ELR (cell line): ENCODE results near the gene CHST1.
A peak's percentile ranks its signal among the peaks of the same experiment; 100 is the strongest.

Experiments
- DNase-seq: peaks from one replicate; pipeline ENCODE4 v3.0.0-alpha.2; 2015; ENCODE audit warnings: low read depth

The CHST1 gene

DNA sequence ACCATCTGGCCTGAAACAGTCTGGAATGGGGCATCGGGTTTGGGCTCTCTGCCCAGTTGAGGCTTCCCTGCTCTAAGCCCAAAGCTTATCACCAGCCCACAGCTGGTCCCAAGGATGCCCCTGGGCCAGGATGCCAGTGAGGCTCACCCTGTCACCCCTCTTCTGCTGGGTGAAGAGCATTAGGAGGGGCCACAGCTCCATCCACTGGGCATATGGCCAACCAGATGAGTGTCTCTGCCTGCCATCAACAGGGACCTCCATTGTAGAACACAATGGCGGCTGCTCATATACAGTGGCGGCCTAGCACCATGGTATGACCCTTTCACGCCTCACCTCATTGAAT lies 5.6 kb downstream of the CHST1 start:
- DNase-seq, result no peak

DNA sequence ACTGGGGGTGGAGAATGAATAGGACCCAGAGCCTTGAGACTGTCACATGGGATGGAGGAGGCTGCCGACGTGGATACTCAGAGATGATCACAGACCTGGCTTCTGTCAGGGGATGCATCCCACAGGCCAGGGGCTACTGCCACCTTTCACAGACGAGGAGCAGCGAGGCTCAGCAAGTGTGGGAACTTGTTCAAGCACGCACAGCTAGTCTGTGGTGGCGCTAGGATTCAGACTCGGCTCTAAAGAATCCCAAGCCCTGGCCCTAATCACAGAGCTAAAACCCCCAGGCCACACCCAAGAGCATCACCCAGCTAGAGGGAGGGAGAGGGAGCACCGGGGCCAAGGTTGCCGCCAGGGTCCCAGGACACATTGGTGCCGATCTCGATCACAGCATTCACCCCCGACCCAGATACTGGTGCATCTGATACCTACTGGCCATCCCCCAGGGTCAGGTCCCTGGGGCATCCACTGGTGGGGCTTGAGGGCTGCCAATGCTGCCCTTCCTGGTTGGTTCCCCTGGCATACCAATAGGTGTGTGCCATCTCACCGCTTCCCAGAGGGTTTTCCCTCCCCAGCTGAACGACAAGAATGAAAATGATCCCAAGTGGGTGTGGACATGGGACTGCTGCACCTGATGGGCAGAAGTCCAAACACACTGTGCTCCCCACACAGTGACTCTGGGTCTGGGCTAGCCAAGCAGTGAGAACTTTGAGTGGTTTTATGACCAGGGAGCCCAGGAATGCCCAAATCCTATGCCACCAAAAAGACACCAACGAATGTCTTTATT lies 6.2 kb downstream of the CHST1 start:
- DNase-seq, result no peak

DNA sequence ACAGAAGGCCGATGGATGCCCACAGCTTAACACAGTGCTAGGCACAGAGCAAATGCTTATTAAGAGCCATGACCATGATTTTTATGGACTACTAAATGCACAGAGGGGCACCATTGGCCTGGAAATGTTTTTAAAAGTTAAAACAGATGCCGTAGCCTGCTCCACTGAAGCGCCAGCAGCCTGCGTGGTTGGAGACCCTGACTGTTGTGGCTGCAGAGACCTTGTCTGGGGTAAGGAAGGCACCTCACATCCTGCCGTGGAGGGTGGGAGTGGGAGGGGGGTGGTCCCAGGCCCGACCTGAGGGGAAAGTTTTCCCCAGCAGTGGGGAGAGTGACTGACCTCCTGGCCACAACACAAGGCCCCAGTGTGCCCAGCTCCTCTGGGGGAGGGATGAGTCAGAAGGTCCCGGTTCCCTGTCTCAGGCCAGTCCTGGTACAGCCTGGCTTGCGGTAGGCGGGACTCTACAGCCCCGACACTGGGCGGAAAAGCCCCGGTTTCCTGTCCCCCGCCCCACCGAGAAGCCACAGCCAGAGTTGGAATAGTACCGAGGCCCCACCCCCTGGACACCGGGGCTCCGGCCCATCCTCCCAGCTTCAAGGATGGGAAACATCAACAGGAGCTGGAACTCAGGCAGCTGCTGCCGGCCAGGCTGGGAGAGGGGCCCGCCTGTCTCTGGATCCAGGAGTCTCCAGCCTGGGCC lies 7.0 kb downstream of the CHST1 start:
- peak; percentile 69 for DNase-seq

DNA sequence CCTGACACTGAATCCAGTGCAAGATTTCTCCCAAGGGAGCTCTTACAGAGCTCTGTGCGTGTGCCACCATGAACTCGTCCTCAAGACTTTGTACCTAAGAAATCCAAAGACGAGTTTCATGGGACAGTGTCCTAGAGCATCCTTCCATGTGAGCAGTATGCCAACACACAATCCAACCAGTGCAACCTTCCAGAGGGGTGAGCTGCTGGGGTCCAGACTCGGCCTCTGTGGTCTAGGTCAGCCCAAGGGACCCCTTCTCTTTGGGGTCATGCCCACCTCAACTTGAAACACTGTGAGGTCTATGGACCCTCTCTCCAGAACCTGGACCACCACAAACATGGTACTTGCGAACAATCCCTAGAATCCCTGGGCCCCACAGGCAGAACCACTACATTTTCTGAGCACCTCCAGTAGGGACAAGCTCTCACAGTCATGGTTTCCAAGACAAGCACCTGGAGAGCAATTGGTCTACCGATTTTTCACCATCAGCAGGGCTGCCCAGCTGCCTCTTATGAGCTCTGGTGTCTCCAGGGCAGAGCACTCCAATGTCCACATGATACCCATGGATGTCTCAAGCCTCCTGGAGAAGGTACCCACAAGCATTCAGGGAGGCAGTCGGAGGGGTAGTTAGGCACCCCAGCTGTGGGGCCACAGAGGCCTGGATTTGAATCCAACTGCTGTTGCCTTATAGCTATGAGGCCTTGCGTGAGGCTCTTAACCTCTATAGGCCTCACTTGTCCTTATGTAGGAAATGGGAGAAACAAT lies 7.7 kb downstream of the CHST1 start:
- DNase-seq, result no peak

DNA sequence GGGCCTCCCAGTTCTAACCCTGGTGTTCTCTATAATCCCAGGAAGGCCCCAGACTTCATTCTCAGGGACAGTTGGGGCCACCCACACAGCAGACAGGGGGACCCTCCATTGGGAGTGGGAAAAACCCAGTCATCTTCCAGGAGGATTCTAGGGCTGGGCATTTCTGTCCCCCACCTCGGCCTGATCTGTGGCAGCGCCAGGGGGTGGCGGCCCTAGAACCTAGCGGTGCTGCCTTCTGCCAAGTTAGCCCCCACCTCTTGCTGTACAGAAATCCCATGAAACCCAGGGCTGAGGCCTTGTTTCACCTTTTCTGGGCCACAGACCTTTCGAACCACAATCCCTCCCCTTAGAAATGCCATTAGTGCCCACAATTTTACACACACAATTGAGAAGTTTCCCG lies 9.6 kb downstream of the CHST1 start:
- no peak for DNase-seq

DNA sequence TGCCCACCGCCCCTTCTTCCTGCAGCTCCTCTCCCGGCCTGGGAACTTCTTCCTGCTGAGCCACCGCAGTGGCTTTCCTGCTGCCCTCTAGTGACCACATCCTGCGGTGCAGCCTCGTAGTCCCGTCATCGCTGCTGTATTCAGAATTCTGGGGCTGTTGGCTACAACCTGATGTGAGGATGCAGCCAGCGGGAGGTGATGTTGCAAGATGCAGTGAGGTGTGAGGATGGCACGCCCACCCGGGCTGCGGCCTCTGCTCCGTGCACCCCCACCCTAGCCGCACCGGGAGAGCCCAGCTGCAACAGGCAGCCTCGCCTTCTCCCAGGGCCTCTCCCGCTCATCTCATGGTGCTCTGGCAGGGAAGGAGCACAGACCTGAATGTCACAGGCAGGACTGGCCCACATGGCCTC lies 10.1 kb downstream of the CHST1 start:
- DNase-seq, result peak; percentile 69

DNA sequence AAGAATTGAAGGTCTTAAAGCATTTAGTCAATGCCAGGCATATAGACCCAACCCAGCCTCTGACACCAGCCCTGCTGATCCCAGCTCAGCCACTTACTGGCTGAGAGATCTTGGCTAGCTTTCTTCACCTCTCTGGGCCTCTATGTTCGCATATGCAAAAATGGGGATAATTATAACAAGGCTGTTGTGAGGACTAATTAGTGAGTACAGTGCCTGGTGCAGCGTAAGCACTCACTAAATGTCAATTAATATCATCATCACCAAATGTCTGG lies 10.5 kb downstream of the CHST1 start:
- no peak for DNase-seq

DNA sequence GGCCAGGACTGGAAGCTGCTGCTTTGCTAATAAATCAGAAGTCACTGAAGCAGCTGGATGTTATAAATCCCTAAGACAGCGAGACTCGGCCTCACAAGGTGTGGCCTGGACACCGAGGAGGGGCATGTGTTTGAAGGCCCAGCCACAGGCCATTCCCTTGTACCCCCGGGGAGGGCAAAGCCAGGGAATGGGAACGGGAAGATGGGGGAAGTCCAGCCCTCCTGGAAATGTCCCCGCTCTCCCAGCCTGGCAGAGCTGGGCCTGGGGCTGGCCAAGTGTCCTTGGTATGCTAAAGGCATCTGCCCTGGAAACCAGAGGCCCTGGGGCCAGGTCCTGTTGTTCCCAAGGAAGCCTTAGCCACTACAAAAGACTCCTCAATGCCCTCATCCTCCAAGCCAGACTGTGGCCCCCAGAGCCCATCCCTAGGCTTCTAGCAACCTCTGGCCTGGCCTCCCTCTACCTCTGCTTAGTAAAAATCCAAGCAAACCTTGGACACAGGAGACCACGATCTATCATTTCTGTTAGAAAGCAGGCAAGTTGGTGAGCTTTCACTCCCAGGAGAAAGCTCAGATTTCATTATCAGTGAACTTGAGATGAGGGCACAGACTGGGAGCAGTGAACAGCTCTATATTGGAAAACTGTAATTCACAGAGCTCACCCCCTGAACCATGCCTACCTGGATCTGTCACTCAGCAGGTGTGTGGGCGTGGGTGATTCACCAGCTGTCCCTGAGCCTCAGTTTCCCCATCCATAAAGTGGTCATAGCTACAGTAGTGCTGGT lies 11.0 kb downstream of the CHST1 start:
- no peak for DNase-seq

DNA sequence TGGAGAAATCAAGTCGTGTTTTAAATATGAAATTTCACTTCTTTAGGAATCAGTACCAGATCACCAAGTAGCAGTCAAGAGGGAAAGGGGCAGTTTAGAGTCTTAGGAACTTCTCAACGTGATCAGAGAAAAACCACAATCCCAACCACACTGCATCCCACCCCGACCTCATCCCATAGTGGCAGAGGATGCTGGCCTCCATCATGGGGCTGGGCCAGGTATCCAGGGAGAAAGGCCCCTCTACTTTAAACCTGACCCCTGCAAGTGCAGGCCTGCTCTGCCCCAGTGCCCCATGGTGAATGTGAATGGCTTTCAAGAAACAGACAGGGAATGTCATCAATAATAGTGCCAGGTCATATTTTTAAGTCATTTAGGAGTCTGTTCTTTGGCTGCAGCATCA lies 12.1 kb downstream of the CHST1 start:
- DNase-seq, result no peak

DNA sequence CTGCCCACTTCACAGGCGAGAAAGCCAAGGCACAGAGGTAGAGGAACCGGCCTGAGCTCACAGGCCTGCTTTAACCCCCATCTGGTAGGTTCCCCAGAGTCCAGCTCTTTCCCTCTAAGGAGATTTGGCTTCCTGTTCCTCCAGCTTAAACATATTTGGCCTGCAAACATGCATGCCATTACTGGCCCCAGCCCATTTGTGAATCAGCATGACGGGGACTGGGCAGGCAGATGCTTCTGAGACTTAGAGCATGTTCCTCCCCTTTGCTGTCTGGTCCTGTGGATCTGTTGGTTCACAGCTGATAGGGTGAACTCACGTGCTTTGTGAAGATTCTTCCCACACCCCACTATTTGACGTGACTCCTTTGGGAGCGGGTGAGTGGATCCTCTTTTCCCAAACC lies 12.6 kb downstream of the CHST1 start:
- DNase-seq, result peak; percentile 33

DNA sequence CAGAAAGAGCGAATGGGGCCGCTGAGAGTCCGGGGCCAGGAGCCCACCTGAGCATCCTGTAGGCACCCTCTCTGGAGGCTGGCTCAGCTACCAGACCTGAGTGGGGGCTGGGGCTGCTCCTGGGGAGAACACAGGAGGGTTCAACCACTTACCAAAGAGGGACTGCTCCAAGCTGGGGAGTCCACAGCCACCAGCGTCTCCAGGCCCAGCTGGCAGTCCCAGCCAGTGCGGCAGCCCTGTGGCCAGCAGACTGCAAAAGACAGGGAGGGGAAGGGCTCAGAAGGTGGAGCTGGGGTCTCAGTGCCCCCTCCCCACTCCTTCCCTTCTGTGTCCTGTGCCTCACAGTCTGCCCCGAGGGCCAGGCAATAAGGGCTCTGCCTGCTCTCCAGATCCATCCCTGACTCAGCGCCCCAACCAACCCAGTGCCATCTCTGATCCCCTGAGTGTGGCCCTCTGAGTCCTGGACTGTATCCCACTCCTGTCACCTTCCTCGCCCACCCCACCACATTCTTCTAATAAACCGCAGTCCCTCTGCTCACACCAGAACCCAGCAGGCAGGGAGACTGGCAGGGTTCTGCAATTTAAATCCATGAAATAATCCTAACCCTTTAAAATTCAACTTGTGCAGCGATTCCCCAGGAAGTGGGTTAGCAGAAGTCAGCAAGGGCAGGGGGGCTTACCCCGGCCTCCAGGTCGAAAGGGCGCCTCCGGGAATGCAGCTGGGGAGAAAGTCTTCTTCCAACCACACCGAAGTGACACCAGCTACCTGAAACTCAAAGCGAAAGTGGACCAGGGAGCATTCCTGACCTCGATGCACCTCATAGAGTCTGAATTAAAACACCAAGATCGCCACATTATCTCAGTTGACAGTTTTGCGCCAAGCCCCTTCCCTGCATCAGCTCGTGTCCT lies 13.3 kb downstream of the CHST1 start:
- no peak for DNase-seq

DNA sequence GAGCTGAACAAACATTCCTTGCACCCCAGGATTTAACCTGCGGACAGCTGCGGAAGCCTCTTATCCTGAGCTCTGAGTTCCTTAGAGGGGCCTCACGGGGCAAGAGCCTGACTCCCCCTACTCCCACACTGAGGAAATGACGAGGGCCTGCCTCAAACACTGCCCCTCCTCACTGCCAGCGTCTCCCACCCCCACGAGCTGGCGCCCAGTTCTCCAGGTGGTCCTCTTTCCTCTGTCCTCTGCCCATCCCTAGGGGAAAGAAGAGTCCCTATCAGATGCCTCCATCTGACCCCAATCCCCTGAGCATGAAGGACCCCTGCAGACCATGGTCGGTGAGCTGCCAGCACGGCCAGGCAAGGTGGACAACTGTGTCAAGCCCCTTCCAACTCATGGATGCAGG lies 14.3 kb downstream of the CHST1 start:
- DNase-seq, result no peak

DNA sequence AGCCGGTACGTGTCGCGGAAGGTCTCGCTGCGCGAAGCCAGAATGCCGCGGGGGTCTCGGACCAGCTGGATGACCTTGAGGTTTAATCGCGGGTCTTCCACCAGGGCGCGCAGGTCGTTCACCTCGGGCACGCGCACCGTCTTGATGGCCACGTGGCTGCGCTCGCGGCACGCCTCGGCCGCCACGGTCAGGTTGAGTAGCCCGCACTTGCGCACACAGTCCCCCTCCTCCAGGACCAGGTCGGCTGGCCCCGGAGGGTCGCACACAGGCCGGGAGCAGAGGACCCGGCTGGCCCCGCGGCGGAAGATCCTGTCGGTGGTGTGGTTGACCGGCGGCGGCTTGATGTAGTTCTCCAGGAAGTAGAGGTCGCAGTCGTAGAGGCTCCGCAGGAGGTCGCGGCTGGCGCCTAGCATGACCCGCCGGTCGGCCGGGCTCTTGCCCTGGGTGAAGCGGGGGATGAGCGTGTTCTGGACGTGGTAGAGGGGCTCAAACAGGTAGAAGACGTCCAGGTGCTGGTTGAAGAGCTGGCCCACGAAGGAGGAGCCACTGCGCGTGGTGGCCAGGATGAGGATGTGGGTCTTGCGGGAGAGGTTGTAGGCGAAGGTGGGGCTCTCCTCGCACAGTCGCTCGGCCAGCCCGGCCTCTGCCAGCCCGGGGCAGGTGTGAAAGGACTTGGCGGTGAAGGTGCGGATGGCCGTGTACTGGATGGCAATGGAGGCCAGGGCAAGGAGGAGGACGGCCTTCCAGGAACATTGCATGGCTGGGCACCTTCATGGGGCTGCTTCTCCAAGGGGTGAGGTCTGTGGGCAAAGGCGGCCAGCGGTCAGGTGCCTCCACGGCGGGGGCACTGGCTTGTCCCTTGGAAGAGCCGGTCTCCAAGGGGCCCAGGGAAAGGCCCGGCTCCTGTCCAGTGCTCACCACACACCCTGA lies 15.0 kb downstream of the CHST1 start:
- no peak for DNase-seq

DNA sequence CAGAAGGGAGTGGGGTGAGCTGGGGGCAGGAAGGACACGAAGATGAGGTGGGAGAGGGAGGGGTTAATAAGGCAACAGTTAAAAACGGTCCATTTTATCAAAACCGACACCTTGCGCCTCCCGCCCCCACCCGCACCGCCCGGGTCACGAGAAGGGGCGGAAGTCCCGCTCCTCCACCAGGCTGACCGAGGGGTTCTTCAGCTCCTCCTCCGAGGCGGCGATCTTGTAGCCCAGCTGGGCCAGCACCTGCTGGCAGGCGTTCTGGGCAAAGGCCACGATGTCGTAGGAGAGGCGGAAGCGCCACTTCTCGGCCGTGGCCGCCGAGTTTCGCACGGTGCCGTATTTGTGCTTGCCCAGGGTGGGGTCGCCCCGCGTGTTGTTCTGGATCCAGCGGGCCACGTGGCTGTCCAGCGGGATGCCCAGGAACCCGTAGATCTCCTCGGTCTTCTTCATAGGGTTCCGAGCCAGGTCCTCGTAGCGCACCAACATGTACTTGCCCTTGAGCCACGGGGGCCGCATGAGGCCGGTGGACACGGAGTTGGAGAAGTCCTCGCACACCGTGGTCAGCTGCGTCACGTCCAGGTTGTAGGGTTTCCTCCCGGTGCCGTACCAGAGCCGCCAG lies 15.8 kb downstream of the CHST1 start:
- no peak for DNase-seq

DNA sequence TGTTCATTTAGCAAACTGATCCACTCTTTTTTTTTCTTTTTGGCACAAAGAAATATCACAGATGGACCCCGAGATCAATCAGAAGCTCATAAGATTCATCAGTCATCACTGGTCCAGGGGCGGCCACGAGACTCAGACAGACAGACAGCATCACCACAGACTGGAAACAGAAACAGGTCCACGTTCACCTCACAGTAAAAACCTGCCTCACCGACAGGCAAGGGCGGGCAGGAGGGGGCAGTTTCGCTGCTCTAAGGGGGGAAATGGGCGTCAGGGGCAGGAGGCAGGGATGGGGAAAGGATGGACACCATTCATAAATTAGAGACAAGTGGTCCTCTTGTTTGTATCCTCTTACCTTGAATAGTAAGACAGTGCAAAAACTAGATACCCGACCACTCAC lies 16.5 kb downstream of the CHST1 start:
- DNase-seq, result no peak

DNA sequence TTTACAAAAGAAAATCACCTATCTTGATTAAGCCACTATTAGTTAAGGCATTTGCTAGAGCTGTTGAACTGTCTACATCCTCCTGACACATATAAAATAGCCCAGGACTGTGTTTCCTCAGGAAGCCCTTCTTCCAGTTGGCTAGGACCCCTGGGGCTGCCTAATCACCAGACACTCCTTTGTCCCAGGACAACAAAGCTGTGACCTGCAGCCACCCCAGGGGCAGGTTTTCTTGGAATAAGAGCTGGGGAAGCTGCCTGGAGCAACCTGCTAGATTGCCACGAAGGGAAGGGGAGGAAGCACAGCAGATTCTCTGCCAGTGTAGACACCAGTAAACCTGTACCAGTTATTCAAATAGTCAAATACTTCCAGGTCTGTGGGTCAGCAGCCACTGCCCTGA lies 17.6 kb downstream of the CHST1 start:
- no peak for DNase-seq

DNA sequence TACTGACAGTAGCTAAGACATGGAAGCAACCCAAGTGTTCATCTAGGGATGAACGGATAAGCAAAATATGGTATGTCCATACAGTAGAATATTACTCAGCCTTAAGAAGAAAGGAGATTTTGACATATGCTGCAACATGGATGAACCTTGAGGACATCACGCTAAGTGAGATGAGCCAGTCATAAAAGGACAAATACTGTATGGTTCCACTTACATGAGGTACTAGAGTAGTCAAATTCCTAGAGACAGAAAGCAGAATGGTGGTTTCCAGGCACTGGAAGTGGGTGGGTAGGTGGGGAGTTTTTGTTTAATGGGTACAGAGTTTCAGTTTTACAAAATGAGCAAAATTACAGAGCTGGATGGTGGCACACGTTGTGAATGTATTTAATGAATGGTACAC lies 18.1 kb downstream of the CHST1 start:
- DNase-seq, result no peak

DNA sequence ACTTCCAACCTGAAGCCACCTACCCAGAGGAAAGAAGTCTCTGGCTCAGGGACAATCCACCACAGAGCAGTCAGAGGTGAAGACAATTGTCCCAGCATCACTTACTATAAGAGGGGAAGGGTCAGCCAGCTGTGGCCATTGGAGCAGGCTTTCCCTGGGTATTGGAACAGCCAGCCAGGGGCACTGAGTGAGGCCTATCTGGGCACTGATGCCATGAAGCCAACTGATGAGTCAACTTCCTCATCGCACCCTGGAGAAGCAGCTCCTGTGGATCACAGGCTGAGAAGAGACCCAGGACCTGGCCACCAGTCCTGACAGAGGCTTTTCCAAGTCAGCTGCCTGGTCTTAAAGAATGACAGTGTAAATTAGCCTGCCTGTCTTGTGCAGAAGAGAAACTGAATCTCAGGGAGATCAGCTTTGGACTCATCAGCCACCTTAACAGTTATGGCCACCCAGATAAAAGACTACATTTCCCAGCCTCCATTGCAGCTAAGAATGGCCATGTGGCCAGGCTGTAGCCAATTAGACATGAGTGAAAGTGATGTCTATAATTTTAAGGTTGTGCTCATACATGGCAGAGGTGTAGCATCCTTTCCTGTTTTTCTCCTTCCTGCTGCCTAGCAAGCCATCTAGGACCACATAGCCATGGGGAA lies 19.0 kb downstream of the CHST1 start:
- peak; percentile 47 for DNase-seq
